HT-29 (cell line): Measurements from ENCODE around the gene SRF. TPM values are rescaled to one million over a fixed set of nuclear protein-coding genes. Genes with fewer than 3 reads are reported as not detected.
A peak's percentile ranks its signal among the peaks of the same experiment; 100 is the strongest.

Source experiments
- DNase-seq: peaks from one replicate; pipeline ENCODE4 v3.0.0-alpha.2; 2015; ENCODE audit warnings: low spot score
- total RNA-seq: library from RNA; depleted of rRNA; stranded (reverse); fragments of >200 nt; shearing (Covaris generic); gene quantifications from 2 replicates; pipeline ENCODE4 v1.2.3, GENCODE V29; 2014; rRNA removed

SRF gene
- total RNA-seq, 1 experiment from 2014 or later: 57.4 TPM

GRCh38 chr6:43216200-43216599, 45.1 kb downstream of the SRF start:
- DNase-seq: no peak

GRCh38 chr6:43217351-43217750, 46.3 kb downstream of the SRF start:
- no peak for DNase-seq

GRCh38 chr6:43219119-43219518, 48.0 kb downstream of the SRF start:
- no peak for DNase-seq

GRCh38 chr6:43219814-43220213, 48.7 kb downstream of the SRF start:
- no peak for DNase-seq

- no peak for DNase-seq
Measured at GRCh38 chr6:43220439-43220951, 49.4 kb downstream of the SRF start.

GRCh38 chr6:43221046-43221972, 50.2 kb downstream of the SRF start:
- DNase-seq: no peak

- no peak for DNase-seq
Measured at GRCh38 chr6:43222418-43223059, 51.5 kb downstream of the SRF start.

GRCh38 chr6:43223175-43223574, 52.1 kb downstream of the SRF start:
- no peak for DNase-seq

GRCh38 chr6:43226192-43226851, 55.3 kb downstream of the SRF start:
- no peak for DNase-seq

GRCh38 chr6:43228951-43229802, 58.1 kb downstream of the SRF start, which contains the start of gene DNPH1:
TSS of gene DNPH1 (minus strand) at chr6:43229481. CDS start at chr6:43229456, 25 bp downstream.
- DNase-seq: peak; percentile 75

GRCh38 chr6:43229803-43230620, 58.9 kb downstream of the SRF start:
- no peak for DNase-seq

- DNase-seq: no peak
Measured at GRCh38 chr6:43231053-43231452, 60.0 kb downstream of the SRF start.

Other genes with a start within 250 kb of the SRF start
- gene CNPY3, start 241.8 kb upstream of the SRF start, total RNA-seq: 50.2 and 54.5 TPM in 2 replicates
- gene GNMT, start 210.5 kb upstream of the SRF start, total RNA-seq: not detected in 2 replicates
- 40.9 and 50.5 TPM in 2 replicates for gene PEX6, start 192.1 kb upstream of the SRF start, total RNA-seq
- gene PPP2R5D, start 186.7 kb upstream of the SRF start, total RNA-seq: 48.1 and 53.4 TPM in 2 replicates
- gene MEA1, start 157.3 kb upstream of the SRF start, total RNA-seq: 91.0 and 91.3 TPM in 2 replicates
- gene KLHDC3, start 157.0 kb upstream of the SRF start, total RNA-seq: 120 and 126 TPM in 2 replicates
- 76.7 and 82.0 TPM in 2 replicates for gene RRP36, start 149.6 kb upstream of the SRF start, total RNA-seq
- 20.9 and 21.1 TPM in 2 replicates for gene CUL7, start 117.4 kb upstream of the SRF start, total RNA-seq
- 54.4 and 79.1 TPM in 2 replicates for gene MRPL2, start 111.8 kb upstream of the SRF start, total RNA-seq
- gene KLC4, start 111.6 kb upstream of the SRF start, total RNA-seq: 47.6 and 58.8 TPM in 2 replicates
- 48.0 and 56.3 TPM in 2 replicates for gene PTK7, start 95.0 kb upstream of the SRF start, total RNA-seq
- 13.5 and 17.2 TPM in 2 replicates for gene CUL9, start 10.9 kb downstream of the SRF start, total RNA-seq
- 125 and 130 TPM in 2 replicates for gene DNPH1, start 58.2 kb downstream of the SRF start, total RNA-seq
- gene TTBK1, start 72.2 kb downstream of the SRF start, total RNA-seq: 0.73 and 0.79 TPM in 2 replicates
- gene SLC22A7, start 127.0 kb downstream of the SRF start, total RNA-seq: not detected in 2 replicates
- not detected in 2 replicates for gene CRIP3, start 137.6 kb downstream of the SRF start, total RNA-seq
- 4.6 and 4.7 TPM in 2 replicates for gene ZNF318, start 198.4 kb downstream of the SRF start, total RNA-seq